ENCODE measurements around the gene GAPT.

GAPT gene

GRCh38 chr5:58491216-58491892, at the start of gene GAPT:
GAPT (plus strand) TSS chr5:58491435; CDS start chr5:58494537, 3,102 bp downstream.
- TF ChIP-seq FOXA1 (IDR thresholded peaks at IDR 0.05) (no peak), NFRKB (IDR thresholded peaks at IDR 0.05) (no peak), ZNF384 (IDR thresholded peaks at IDR 0.05) (no peak), TARDBP (IDR thresholded peaks at IDR 0.05) (no peak), CTBP1 (IDR thresholded peaks at IDR 0.05; ENCODE audit: borderline replicate concordance) (no peak), ELF4 (IDR thresholded peaks at IDR 0.05) (no peak), FOXK2 (IDR thresholded peaks at IDR 0.05) (no peak), FOXM1 (IDR thresholded peaks at IDR 0.05; ENCODE audit: borderline replicate concordance) (no peak), ARNT (IDR thresholded peaks at IDR 0.05) (no peak), L3MBTL2 (conservative IDR thresholded peaks at IDR 0.05) (no peak), LEF1 (IDR thresholded peaks at IDR 0.05; ENCODE audit: borderline replicate concordance) (no peak), SUZ12 (IDR thresholded peaks at IDR 0.05) (no peak), HDGF (IDR thresholded peaks at IDR 0.05; ENCODE audit: borderline replicate concordance) (no peak)
- TF ChIP-seq, protein P1, sequence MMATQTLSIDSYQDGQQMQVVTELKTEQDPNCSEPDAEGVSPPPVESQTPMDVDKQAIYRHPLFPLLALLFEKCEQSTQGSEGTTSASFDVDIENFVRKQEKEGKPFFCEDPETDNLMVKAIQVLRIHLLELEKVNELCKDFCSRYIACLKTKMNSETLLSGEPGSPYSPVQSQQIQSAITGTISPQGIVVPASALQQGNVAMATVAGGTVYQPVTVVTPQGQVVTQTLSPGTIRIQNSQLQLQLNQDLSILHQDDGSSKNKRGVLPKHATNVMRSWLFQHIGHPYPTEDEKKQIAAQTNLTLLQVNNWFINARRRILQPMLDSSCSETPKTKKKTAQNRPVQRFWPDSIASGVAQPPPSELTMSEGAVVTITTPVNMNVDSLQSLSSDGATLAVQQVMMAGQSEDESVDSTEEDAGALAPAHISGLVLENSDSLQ (IDR thresholded peaks at IDR 0.05) = no peak
- POLR2A ChIA-PET = no interaction called here
- DNase-seq (ENCODE audit: extremely low spot score) = no peak
- CTCF ChIA-PET = no interaction called here

DNA sequence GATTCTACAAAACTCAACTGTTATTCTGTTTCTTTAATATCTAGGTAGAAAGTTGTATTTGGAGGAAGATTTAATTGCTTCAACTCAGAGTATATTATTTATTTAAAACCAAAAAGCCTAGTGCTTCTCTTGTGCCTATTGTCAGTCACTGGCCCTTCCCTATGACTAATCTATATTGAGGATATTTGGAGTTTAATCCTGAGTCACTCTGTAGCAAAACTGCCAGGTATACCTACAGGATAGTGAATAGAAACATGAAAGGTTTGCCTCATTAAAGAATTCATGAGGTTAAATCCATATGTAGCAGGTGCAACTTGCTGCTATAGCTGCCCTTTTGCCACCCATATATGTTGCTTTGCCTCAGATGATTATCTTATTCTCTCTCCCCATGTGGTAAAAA, 46.4 kb upstream of the GAPT start:
- DNase-seq (ENCODE audit: extremely low spot score) = no peak
- ChIA-PET POLR2A (no interaction called here), CTCF (no interaction called here)
- TF ChIP-seq FOXA1 (IDR thresholded peaks at IDR 0.05) (no peak), CTBP1 (IDR thresholded peaks at IDR 0.05; ENCODE audit: borderline replicate concordance) (no peak), L3MBTL2 (conservative IDR thresholded peaks at IDR 0.05) (no peak), TARDBP (IDR thresholded peaks at IDR 0.05) (no peak), NFRKB (IDR thresholded peaks at IDR 0.05) (no peak), ZNF384 (IDR thresholded peaks at IDR 0.05) (no peak), LEF1 (IDR thresholded peaks at IDR 0.05; ENCODE audit: borderline replicate concordance) (no peak), ARNT (IDR thresholded peaks at IDR 0.05) (no peak), ELF4 (IDR thresholded peaks at IDR 0.05) (no peak), FOXM1 (IDR thresholded peaks at IDR 0.05; ENCODE audit: borderline replicate concordance) (no peak), SP1 (IDR thresholded peaks at IDR 0.05) (no peak), HDGF (IDR thresholded peaks at IDR 0.05; ENCODE audit: borderline replicate concordance) (no peak), FOXK2 (IDR thresholded peaks at IDR 0.05) (no peak), BHLHE40 (IDR thresholded peaks at IDR 0.05; ENCODE audit: borderline replicate concordance) (no peak), SUZ12 (IDR thresholded peaks at IDR 0.05) (no peak)
- TF ChIP-seq, protein P1 (IDR thresholded peaks at IDR 0.05) = no peak

DNA sequence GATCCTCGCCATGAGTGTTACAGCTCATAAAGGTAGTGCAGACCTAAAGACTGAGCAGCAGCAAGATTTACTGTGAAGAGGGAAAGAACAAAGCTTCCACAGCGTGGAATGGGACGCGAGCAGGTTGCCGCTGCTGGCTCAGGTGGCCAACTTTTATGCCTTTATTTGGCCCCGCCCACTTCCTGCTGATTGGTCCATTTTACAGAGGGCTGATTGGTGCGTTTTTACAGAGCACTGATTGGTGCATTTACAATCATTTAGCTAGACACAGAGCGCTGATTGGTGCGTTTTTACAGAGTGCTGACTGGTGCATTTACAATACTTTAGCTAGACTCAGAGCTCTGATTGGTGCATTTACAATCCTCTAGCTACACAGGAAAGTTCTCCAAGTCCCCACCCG, 45.2 kb upstream of the GAPT start:
- TF ChIP-seq, protein P1 (IDR thresholded peaks at IDR 0.05) = no peak
- POLR2A ChIA-PET = no interaction called here
- DNase-seq (ENCODE audit: extremely low spot score) = no peak
- CTCF ChIA-PET = no interaction called here

- CTCF ChIA-PET = no interaction called here
- TF ChIP-seq ELF4 (IDR thresholded peaks at IDR 0.05) (no peak), FOXK2 (IDR thresholded peaks at IDR 0.05) (no peak), CTBP1 (IDR thresholded peaks at IDR 0.05; ENCODE audit: borderline replicate concordance) (no peak), TARDBP (IDR thresholded peaks at IDR 0.05) (no peak), BHLHE40 (IDR thresholded peaks at IDR 0.05; ENCODE audit: borderline replicate concordance) (no peak), HDGF (IDR thresholded peaks at IDR 0.05; ENCODE audit: borderline replicate concordance) (no peak), ZNF384 (IDR thresholded peaks at IDR 0.05) (no peak), FOXM1 (IDR thresholded peaks at IDR 0.05; ENCODE audit: borderline replicate concordance) (no peak), LEF1 (IDR thresholded peaks at IDR 0.05; ENCODE audit: borderline replicate concordance) (no peak), L3MBTL2 (conservative IDR thresholded peaks at IDR 0.05) (no peak), ARNT (IDR thresholded peaks at IDR 0.05) (no peak), SP1 (IDR thresholded peaks at IDR 0.05) (no peak), FOXA1 (IDR thresholded peaks at IDR 0.05) (no peak), NFRKB (IDR thresholded peaks at IDR 0.05) (no peak), SUZ12 (IDR thresholded peaks at IDR 0.05) (no peak)
- TF ChIP-seq, protein P1 (IDR thresholded peaks at IDR 0.05) = no peak
- DNase-seq (ENCODE audit: extremely low spot score) = no peak
- POLR2A ChIA-PET = no interaction called here
Measured at GRCh38 chr5:58447226-58447625, 44.0 kb upstream of the GAPT start.

- ChIA-PET CTCF (no interaction called here), POLR2A (no interaction called here)
- TF ChIP-seq FOXK2 (IDR thresholded peaks at IDR 0.05) (no peak), FOXA1 (IDR thresholded peaks at IDR 0.05) (no peak), L3MBTL2 (conservative IDR thresholded peaks at IDR 0.05) (no peak), SUZ12 (IDR thresholded peaks at IDR 0.05) (no peak), CTBP1 (IDR thresholded peaks at IDR 0.05; ENCODE audit: borderline replicate concordance) (no peak), HDGF (IDR thresholded peaks at IDR 0.05; ENCODE audit: borderline replicate concordance) (no peak), BHLHE40 (IDR thresholded peaks at IDR 0.05; ENCODE audit: borderline replicate concordance) (no peak)
- TF ChIP-seq, protein P1 (IDR thresholded peaks at IDR 0.05) = no peak
- DNase-seq (ENCODE audit: extremely low spot score) = no peak
Measured at GRCh38 chr5:58450018-58450417, 41.2 kb upstream of the GAPT start.
